Measurements from ENCODE around the gene AHRR.

Gene AHRR

DNA sequence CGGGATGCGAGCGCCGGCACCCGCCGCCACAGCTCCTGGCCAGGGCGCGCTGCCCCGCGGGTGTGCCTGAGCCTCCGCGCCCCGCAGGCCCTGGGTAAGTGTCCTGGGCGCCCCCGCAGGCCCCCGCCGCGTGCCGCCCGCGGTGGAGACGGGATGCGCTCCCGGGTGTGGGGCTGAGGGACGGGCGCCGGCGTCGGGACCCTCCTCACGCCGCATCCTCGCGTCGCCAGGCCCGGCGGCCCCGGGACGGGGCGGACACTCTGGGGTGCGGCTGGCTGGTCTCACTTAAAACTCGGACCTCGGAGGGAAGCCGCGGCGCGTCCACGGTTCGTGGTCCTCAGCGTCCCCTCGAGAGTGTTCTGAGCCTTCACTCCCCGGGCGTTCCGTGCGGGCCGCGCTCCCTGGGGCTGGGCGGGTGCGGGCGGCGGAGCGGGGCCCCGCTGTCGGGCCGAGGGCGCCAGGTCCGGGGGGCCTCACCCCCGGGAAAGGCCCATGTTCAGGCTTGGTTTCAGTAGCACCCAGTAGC is 275 bp downstream of the AHRR start:
- no peak for TF ChIP-seq CREB1 (IDR thresholded peaks at IDR 0.05; ENCODE audit: low read depth)
- TF ChIP-seq TEAD4 (IDR thresholded peaks at IDR 0.05) = no peak
- TF ChIP-seq, protein P1, sequence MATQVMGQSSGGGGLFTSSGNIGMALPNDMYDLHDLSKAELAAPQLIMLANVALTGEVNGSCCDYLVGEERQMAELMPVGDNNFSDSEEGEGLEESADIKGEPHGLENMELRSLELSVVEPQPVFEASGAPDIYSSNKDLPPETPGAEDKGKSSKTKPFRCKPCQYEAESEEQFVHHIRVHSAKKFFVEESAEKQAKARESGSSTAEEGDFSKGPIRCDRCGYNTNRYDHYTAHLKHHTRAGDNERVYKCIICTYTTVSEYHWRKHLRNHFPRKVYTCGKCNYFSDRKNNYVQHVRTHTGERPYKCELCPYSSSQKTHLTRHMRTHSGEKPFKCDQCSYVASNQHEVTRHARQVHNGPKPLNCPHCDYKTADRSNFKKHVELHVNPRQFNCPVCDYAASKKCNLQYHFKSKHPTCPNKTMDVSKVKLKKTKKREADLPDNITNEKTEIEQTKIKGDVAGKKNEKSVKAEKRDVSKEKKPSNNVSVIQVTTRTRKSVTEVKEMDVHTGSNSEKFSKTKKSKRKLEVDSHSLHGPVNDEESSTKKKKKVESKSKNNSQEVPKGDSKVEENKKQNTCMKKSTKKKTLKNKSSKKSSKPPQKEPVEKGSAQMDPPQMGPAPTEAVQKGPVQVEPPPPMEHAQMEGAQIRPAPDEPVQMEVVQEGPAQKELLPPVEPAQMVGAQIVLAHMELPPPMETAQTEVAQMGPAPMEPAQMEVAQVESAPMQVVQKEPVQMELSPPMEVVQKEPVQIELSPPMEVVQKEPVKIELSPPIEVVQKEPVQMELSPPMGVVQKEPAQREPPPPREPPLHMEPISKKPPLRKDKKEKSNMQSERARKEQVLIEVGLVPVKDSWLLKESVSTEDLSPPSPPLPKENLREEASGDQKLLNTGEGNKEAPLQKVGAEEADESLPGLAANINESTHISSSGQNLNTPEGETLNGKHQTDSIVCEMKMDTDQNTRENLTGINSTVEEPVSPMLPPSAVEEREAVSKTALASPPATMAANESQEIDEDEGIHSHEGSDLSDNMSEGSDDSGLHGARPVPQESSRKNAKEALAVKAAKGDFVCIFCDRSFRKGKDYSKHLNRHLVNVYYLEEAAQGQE (IDR thresholded peaks at IDR 0.05; ENCODE audit: low read depth) = no peak
- TF ChIP-seq FOXM1 (IDR thresholded peaks at IDR 0.05; ENCODE audit: borderline replicate concordance, low read depth) = no peak
- no peak for TF ChIP-seq CEBPB (IDR thresholded peaks at IDR 0.05)
- TF ChIP-seq NFIC (IDR thresholded peaks at IDR 0.05) = no peak
- TF ChIP-seq, protein P2, sequence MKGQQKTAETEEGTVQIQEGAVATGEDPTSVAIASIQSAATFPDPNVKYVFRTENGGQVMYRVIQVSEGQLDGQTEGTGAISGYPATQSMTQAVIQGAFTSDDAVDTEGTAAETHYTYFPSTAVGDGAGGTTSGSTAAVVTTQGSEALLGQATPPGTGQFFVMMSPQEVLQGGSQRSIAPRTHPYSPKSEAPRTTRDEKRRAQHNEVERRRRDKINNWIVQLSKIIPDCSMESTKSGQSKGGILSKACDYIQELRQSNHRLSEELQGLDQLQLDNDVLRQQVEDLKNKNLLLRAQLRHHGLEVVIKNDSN (IDR thresholded peaks at IDR 0.05) = no peak
- no peak for TF ChIP-seq YY1 (IDR thresholded peaks at IDR 0.05; ENCODE audit: low read depth)
- TF ChIP-seq EP300 (IDR thresholded peaks at IDR 0.05; ENCODE audit: borderline replicate concordance) = no peak
- TF ChIP-seq, protein P3, sequence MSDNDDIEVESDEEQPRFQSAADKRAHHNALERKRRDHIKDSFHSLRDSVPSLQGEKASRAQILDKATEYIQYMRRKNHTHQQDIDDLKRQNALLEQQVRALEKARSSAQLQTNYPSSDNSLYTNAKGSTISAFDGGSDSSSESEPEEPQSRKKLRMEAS (IDR thresholded peaks at IDR 0.05) = no peak
- no peak for TF ChIP-seq TCF12 (IDR thresholded peaks at IDR 0.05; ENCODE audit: low read depth)
- TF ChIP-seq ZBTB7A (IDR thresholded peaks at IDR 0.05; ENCODE audit: low read depth) = no peak
- no peak for TF ChIP-seq TAF1 (IDR thresholded peaks at IDR 0.05; ENCODE audit: low read depth)
- TF ChIP-seq EGR1 (IDR thresholded peaks at IDR 0.05) = no peak
- no peak for TF ChIP-seq RAD21 (IDR thresholded peaks at IDR 0.05; ENCODE audit: low read depth)

DNA sequence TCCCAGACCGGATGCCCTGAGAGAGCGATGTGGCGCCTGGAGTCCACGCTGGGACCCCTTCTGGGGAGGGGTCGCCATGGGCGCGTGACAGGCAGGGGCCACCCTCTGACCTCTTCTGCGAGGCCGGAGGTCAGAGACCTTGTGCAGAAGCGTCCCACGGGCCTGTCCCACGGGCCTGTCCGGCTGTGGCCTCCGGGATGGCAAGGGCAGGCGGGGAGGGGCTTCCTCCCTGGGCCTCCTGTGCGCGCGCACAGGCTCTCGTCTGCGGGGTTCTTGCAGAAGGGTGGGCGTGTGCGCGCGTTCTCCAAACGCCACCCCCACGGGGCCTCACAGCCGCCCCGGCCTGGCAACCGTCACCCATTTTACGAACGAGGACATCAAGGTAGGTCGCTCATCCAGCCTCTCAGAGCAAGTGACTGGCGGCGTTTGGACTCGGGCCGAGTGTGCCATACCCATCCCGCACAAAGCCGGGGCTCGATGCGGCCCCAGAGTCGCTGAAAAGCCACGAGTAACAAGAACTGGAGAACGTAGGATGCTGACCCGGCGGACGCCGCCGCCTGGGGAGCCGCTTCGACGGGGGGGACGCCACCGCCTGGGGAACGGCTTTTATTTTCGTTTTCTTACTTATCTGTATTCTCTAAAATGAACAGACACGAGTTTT is 897 bp downstream of the AHRR start:
- no peak for TF ChIP-seq YY1 (IDR thresholded peaks at IDR 0.05; ENCODE audit: low read depth)

DNA sequence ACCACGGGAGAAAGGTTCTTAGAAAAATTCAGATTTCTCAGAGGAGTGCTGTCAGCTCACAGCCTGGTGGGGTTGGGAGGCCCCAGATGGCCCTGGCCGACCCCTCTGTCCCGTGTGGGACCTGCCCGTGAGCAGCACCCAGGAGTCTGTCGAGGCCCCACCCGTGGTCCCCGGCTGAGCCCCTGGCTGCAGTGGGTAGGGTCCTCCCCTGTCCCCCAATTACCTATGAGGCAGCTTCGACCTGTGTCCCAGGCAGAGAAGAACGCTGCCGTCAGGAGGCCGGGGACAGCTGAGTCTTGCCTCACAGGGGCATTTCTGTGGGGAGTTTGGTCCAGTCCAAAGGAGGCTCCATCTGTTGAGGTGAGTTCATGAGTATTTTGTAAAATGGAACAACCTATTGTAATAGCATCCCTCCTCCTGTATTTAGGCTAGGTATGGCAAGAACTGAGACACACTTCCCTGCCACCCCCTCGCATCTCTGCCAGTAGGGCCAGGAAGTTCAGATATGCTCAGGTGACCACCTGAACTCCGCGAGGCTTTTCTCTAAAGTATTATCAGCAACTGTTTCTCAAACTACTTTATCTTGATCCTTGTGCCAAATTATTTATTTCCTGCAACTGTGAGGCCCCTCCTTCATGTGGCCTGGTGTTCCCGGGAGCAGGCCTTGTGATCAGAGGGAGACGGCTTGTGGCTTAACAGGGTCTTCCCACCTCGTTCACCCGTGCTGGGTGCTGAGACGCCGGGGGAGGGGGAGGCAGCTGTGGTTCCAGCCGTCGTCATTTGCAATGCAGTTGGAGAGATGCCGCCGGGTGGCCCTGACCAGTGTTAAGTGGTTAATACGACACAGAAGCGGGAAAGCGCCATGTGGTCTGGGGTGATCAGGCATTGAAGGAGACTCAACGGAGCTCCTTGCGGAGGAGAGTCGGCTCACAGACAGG is 1.7 kb downstream of the AHRR start:
- TF ChIP-seq, protein P3 (IDR thresholded peaks at IDR 0.05) = 0 out of 2 replicates have a peak, but pooled peaks have one; percentile 33
- TF ChIP-seq CREB1 (IDR thresholded peaks at IDR 0.05; ENCODE audit: low read depth) = no peak

DNA sequence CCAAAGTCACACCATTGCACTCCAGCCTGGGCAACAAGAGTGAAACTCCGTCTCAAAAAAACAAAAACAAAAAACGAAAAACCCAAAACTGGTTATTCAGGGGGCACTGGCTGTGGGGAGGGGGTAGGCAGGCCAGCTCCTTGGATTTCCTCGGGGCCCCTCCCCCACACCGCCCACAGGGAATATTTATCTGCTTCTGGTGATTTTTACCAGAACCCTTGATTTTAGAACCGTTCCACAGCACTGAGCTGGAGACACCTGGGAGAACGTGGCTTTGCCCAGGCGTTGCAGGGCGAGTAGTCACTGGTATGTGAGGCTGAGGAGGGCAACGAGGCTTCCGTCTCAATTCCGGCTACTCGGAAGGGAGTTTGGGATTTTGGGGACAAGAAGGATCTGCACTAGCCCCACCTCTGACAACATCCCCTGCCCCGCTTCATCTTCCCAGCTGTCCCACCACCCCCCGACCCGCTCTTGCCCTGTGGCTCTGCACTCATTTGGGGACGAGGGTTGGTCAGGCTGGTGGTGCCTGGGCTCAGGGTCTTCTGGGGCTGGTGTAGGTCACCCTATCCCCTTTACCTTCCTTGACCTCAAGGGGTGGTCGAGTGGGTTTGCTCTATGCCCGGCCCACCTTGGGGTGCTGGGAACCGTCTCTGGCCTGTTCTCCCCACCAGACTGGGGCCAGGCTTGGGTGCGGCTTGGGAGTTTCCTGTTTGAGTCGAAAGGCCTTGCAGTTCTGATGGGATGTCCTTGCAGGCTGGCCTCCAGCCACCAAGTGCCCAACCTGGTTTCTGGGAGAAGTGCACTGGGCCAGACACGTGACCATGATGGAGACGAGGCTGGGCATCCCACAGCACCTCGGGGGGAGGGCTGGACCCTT is 3.5 kb downstream of the AHRR start:
- TF ChIP-seq, protein P3 (IDR thresholded peaks at IDR 0.05) = no peak
- TF ChIP-seq TEAD4 (IDR thresholded peaks at IDR 0.05) (no peak), TAF1 (IDR thresholded peaks at IDR 0.05; ENCODE audit: low read depth) (no peak), YY1 (IDR thresholded peaks at IDR 0.05; ENCODE audit: low read depth) (no peak), EP300 (IDR thresholded peaks at IDR 0.05; ENCODE audit: borderline replicate concordance) (no peak), ZBTB7A (IDR thresholded peaks at IDR 0.05; ENCODE audit: low read depth) (no peak), NFIC (IDR thresholded peaks at IDR 0.05) (no peak), FOXM1 (IDR thresholded peaks at IDR 0.05; ENCODE audit: borderline replicate concordance, low read depth) (no peak), CREB1 (IDR thresholded peaks at IDR 0.05; ENCODE audit: low read depth) (no peak), CEBPB (IDR thresholded peaks at IDR 0.05) (no peak), RAD21 (IDR thresholded peaks at IDR 0.05; ENCODE audit: low read depth) (no peak), EGR1 (IDR thresholded peaks at IDR 0.05) (no peak), TCF12 (IDR thresholded peaks at IDR 0.05; ENCODE audit: low read depth) (no peak)
- TF ChIP-seq, protein P1 (IDR thresholded peaks at IDR 0.05; ENCODE audit: low read depth) = no peak
- TF ChIP-seq, protein P2 (IDR thresholded peaks at IDR 0.05) = no peak
